ACC112 (cell line): ENCODE measurements around the gene PACS1.
A peak's percentile ranks its signal among the peaks of the same experiment; 100 is the strongest.
"Not testable (repeated sequence)": the region's sequence is repeated elsewhere in the genome, so short reads cannot be mapped to it uniquely, and the experiment has no call there.

Source experiments
- H2AFZ ChIP-seq: fragments of 200-600 bp; sonication (generic); one replicate; pipeline ENCODE4 v1.6.0; 2017; ENCODE audit warnings: antibody characterized with exemption, low read length; ENCODE audit not compliant: unreplicated experiment
- H3K27ac ChIP-seq: fragments of 200-600 bp; sonication (generic); 2 replicates; pipeline ENCODE4 v1.5.1; 2014; ENCODE audit warnings: low read depth, mild to moderate bottlenecking, antibody characterized with exemption, low read length, moderate library complexity
- H3K27me3 ChIP-seq: fragments of 200-600 bp; sonication (generic); 2 replicates; pipeline ENCODE4 v1.6.1; 2014; ENCODE audit warnings: mild to moderate bottlenecking, antibody characterized with exemption, low read length, moderate library complexity, mixed read lengths; ENCODE audit not compliant: insufficient read depth
- H3K36me3 ChIP-seq: fragments of 200-600 bp; sonication (generic); 2 replicates; pipeline ENCODE4 v1.6.1; 2016; ENCODE audit warnings: mild to moderate bottlenecking, antibody characterized with exemption, low read length, moderate library complexity, mixed read lengths; ENCODE audit not compliant: insufficient read depth
- H3K4me1 ChIP-seq: fragments of 200-600 bp; sonication (generic); one replicate; pipeline ENCODE4 v1.6.1; 2016; ENCODE audit warnings: low read length, mixed read lengths; ENCODE audit not compliant: insufficient read depth, unreplicated experiment, control insufficient read depth
- H3K4me3 ChIP-seq: fragments of 200-600 bp; sonication (generic); 2 replicates; pipeline ENCODE4 v1.5.1; 2014; ENCODE audit warnings: mild to moderate bottlenecking, low read depth, low read length
- H3K79me2 ChIP-seq: fragments of 200-600 bp; sonication (generic); one replicate; pipeline ENCODE4 v1.6.0; 2016; ENCODE audit warnings: low read length; ENCODE audit not compliant: control insufficient read depth, unreplicated experiment, insufficient read depth

PACS1 gene

DNA sequence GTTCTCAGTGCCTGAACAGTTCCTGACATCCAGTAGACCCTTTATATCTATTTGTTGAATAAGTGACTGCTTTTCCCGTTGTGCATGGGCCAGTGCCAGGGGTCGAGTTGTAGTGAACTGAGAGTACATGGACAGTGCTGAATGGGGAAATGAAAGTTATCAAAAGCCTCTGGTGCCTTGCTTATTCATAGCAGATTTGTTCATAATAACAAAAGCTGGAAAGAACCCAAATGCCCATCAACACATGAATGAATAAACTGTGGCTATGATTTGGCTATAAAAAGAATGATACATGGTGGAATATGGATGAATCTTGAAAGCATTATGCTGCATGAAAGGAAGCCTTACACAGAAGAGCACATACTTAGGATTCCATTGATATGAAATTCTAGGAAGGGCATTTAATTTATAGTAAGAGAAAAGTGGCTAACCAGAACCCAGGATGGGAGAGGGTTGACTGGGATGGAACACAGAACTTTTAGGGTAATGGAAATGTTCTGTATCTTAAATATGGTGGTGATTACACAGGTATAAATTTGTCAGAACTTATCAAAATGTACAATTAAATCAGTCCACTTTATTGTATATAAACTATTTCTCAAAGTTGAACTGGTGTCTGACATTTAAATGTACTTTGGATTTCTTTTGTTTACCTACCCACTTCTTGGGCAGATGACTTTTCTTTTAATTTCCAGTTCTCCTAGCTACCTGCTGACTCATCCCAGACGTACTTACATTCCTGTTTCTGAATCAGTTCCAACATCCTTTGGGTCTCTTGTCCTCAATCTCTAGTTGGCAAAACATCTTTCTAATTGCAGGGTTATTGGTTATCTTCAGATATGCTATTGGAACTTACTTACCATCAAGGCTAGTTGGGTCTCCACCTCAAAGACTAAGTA, 42.8 kb downstream of the PACS1 start:
- Histone ChIP-seq H3K27ac (peak overlapping the region; percentile 99), H3K4me1 (peaks cover 78% of the 10 kb centered on the region)

DNA sequence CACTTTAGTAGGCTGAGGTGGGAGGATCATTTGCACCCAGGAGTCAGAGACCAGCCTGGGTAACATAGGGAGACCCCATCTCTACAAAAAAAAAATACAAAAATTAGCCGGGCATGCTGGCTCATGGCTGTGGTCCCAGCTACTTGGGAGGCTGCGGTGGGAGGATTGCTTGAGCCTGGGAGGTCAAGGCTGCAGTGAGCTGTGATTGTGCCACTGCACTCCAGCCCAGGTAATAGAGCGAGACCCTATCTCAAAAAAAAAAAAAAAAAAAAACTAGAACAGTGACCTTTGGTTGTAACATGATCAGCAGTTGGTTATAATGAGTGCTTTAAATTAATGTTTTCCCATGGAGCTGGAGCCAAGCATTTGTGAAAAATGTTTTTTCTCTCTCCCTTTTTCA, 44.9 kb downstream of the PACS1 start:
- Histone ChIP-seq H3K4me1 (peaks cover 83% of the 10 kb centered on the region), H3K27ac (peak overlapping the region; percentile 99), H3K79me2 (peaks cover 59% of the 10 kb centered on the region)
- not testable (repeated sequence) for H3K4me3 ChIP-seq, H2AFZ ChIP-seq, H3K36me3 ChIP-seq, H3K27me3 ChIP-seq

More for the DNA sequence above, 42.8 kb downstream of the PACS1 start:
- H3K27me3 ChIP-seq: no peaks in the 10 kb centered on the region
- peaks cover 73% of the 10 kb centered on the region for H3K79me2 ChIP-seq
- peak overlapping the region; percentile 21 for H2AFZ ChIP-seq
- H3K36me3 ChIP-seq: no peaks in the 10 kb centered on the region
- H3K4me3 ChIP-seq: peak overlapping the region; percentile 65

DNA sequence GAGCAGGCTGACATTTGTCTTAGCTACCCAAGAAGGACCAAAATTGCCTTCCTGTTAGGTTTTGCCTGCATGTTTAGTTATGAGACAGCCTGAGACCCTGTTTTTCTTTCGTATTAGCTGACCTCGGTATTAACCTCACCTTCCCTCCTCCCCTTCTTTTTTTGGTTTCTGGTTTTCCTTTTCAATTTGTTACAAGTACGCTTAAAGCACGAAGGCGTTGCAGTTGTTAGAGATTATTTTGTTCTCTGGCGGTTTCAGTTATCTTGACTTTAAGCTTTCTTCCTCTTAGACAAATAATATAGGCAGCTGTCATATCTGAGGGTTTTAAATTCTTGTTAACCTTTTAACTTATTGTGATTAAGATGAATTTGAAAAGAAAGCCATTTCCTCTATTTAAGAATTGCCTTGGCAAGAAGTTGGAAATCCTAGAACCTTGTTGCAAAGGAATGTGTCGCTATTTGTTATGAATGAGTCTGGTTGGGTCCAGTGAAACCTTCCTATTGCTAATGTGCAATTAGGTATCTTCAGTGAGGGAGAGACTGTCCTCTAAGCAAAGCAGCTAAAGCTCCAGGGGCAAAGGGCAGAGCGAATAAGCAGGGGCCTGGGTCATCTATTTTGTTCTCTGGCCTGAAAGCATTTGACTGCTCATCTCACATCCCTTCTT, 45.7 kb downstream of the PACS1 start:
- H3K4me1 ChIP-seq: peaks cover 89% of the 10 kb centered on the region
- no peaks in the 10 kb centered on the region for H3K36me3 ChIP-seq
- H2AFZ ChIP-seq: no peak overlapping the region
- H3K79me2 ChIP-seq: peaks cover 60% of the 10 kb centered on the region
- peak overlapping the region; percentile 48 for H3K27ac ChIP-seq
- H3K27me3 ChIP-seq: no peaks in the 10 kb centered on the region
- H3K4me3 ChIP-seq: peak overlapping the region; percentile 12; the same call in 1 of the 2 replicates

DNA sequence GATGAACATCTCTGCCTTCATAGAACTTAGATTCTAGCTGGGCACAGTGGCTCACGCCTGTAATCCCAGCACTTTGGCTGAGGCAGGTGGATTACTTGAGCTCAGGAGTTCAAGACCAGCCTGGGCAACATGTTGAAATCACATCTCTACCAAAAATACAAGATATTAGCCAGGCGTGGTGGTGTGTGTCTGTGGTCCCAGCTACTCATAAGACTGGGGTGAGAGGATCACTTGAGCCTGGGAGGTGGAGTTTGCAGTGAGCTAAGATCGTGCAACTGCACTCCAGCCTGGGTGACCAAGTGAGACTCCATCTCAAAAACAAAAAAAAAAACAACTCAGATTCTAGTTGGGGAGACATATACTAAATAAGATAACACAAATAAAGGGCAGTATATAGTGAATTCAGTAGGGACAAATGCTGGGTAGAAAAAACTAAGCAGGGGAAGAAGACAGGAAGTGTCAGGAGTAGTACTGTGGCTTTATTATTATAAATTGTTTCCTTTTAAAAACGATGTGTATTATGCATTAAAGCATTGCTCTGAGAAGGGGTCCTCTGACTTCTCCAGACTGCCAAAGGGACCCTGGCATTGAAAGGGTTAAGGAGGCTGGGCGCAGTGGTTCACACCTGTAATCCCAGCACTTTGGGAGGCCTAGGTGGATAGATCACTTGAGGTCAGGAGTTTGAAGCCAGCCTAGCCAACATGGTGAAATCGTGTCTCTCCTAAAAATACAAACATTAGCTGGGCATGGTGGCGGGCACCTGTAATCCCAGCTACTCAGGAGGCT, 46.7 kb downstream of the PACS1 start:
- Histone ChIP-seq H3K4me1 (peaks cover 83% of the 10 kb centered on the region), H3K4me3 (no peak overlapping the region), H3K79me2 (peaks cover 63% of the 10 kb centered on the region), H3K27me3 (no peaks in the 10 kb centered on the region), H3K27ac (peak overlapping the region; percentile 48; the same call in 1 of the 2 replicates), H2AFZ (no peak overlapping the region), H3K36me3 (no peaks in the 10 kb centered on the region)

DNA sequence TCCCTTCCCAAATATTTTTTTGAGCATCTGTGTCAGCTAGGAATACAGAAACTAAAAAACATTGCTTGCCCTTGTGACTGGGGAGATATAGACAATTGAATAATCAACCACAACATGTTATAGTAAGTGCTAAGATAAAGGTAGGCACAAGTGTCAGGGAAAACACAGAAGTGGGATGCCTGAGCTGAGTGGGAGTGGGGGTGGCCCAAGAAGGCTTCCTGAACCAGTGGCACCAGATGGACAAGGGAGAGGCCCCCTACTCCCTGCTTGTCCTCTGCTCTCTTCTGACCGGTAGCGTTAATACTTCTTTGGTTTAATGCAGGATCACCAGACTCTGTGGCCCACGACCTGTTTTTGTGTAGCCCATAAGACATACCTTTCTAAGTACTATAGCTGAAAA, 48.8 kb downstream of the PACS1 start:
- H3K79me2 ChIP-seq: peaks cover 64% of the 10 kb centered on the region

DNA sequence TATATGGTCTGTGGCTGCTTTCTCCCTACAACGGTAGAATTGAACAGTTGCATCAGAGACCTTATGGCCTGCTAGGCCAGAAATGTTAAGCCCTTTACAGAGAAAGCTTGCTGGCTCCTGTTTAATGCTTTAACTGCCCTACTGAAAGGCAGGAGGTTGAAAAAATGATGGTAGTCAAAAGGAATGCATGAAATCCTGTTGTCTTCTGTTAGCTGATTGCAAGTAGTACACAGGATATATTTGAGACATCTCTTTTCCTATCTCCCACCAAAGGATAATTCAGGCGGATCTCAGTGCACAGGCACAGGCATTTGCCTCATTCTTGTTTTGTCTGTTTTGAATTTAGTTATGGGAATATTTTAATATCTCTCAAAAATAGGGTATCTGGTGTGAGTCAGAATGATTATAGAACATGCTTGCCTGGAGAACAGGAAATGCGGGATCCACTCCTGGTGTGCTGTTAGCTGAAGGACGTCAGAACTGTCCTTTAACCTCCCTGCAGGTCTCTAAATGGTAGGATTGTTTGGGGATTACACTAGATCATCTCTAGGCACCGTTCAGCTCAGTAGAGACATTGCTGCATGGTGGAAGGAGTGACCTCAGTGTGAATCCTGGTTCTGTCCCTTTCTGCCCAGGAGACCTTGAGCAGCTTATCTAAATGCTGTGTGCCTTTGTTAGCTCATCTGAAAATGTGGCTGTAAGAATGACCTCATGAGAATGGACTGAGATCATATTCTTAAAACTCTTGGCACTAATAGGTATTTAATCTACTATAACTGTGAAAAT, 49.5 kb downstream of the PACS1 start:
- Histone ChIP-seq H3K27ac (peak overlapping the region; percentile 97), H3K79me2 (peaks cover 67% of the 10 kb centered on the region), H3K4me3 (peak overlapping the region; percentile 0; the same call in 1 of the 2 replicates)

More for the DNA sequence above, 48.8 kb downstream of the PACS1 start:
- H3K36me3 ChIP-seq: no peaks in the 10 kb centered on the region
- H3K4me3 ChIP-seq: peak overlapping the region; percentile 0; the same call in 1 of the 2 replicates
- H3K27ac ChIP-seq: peak overlapping the region; percentile 97
- no peak overlapping the region for H2AFZ ChIP-seq
- peaks cover 62% of the 10 kb centered on the region for H3K4me1 ChIP-seq
- no peaks in the 10 kb centered on the region for H3K27me3 ChIP-seq

DNA sequence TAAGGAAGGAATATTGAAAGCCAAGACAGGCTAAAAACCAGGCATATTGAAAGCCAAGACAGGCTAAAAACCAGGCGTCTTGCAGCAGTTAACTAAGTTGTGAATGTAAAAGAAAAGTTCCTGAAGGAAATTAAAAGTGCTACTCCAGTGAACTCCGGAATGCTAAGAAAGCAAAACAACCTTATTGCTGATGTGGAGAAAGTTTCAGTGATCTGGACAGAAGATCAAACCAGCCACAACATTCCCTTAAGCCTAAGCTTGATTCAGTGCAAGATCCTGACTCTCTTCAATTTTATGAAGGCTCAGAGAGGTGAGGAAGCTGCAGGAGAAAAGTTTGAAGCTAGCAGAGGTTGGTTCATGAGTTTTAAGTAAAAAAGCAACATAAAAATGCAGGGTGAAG, 51.4 kb downstream of the PACS1 start:
- Histone ChIP-seq H3K27ac (peak overlapping the region; percentile 97), H3K79me2 (peaks cover 66% of the 10 kb centered on the region), H3K27me3 (no peaks in the 10 kb centered on the region), H3K4me1 (peaks cover 59% of the 10 kb centered on the region), H3K36me3 (no peaks in the 10 kb centered on the region), H3K4me3 (no peak overlapping the region), H2AFZ (no peak overlapping the region)

More for the DNA sequence above, 49.5 kb downstream of the PACS1 start:
- Histone ChIP-seq H3K27me3 (no peaks in the 10 kb centered on the region), H3K36me3 (no peaks in the 10 kb centered on the region), H3K4me1 (peaks cover 62% of the 10 kb centered on the region), H2AFZ (no peak overlapping the region)

DNA sequence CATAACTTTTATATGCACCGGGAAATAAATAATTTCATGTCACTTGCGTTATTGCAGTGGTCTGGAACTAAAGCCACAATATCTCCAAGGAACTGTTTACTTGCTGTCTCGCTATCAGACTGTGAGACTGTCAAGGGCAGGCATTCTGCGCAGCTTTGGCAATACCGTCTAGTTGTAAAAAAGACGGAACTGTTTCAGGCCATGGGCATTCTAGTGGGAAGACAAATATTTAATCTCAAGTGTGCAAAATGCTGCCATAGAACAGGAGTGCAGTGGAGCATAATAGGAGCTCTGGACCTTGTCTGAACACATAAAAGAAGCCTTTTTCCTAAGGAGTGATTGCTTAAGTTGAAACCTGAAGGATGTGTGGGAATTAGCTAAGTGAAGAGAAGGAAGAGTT, 53.8 kb downstream of the PACS1 start:
- Histone ChIP-seq H2AFZ (no peak overlapping the region), H3K27ac (peak overlapping the region; percentile 69), H3K4me1 (peaks cover 57% of the 10 kb centered on the region), H3K36me3 (no peaks in the 10 kb centered on the region), H3K79me2 (peaks cover 63% of the 10 kb centered on the region), H3K27me3 (no peaks in the 10 kb centered on the region), H3K4me3 (no peak overlapping the region)

DNA sequence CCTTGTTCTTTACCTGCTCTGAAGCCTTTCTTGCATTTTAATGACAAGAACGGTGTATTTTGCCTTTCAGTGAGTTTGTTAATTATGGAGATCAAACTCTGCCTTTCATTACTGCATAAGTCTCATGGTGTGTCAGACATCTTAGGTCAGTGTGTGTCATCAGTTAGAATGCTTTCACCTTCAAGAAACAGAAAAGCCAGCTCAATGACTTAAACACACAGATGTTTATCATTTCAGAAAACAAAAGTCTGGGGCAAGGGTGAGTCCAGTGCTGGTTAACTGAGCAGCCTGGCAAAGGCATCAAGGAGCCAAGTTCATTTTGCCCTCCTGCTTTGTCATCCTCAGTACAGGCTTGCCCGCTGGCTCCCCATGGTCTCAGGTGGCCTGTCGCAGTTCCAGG, 54.5 kb downstream of the PACS1 start:
- Histone ChIP-seq H3K27ac (peak overlapping the region; percentile 69), H3K4me3 (peak overlapping the region; percentile 16; the same call in 1 of the 2 replicates), H2AFZ (no peak overlapping the region), H3K27me3 (no peaks in the 10 kb centered on the region), H3K4me1 (peaks cover 50% of the 10 kb centered on the region), H3K36me3 (no peaks in the 10 kb centered on the region), H3K79me2 (peaks cover 65% of the 10 kb centered on the region)
